HG03432 (cell line): ENCODE measurements around the gene HHAT.

Source experiments
- ATAC-seq: cut with Tn5 transposase; IDR thresholded peaks from one replicate; pipeline ENCODE4 v1.9.1; 2021; ENCODE audit warnings: mild to moderate bottlenecking, moderate library complexity; ENCODE audit not compliant: unreplicated experiment

Gene HHAT

GRCh38 chr1:210663730-210664573 lies 335.2 kb downstream of the HHAT start:
- no peak for ATAC-seq

- ATAC-seq = no peak
Measured at GRCh38 chr1:210669951-210670350, 341.2 kb downstream of the HHAT start.

GRCh38 chr1:210674151-210674550 lies 345.4 kb downstream of the HHAT start:
- ATAC-seq = no peak

DNA sequence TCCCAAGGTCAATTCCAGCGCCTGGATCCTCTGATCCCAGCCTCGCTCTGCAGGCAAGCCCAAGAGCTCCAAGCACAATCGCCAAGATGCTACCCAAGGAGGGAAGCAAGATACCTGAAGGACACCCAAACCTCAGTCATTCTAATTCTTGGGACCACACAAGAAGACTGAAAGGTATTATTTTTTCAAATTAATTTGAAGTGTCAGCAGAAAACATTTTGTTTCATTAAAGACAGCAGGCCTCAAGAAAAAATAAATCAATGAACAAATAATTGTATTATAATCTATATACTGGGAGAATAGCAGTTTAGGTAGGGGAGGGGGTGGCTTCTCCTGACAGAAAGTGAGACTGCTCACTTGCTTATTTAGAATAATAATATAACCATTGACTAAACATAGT lies 347.8 kb downstream of the HHAT start:
- no peak for ATAC-seq

GRCh38 chr1:210677533-210677932 lies 348.8 kb downstream of the HHAT start:
- ATAC-seq = peak; percentile 88

DNA sequence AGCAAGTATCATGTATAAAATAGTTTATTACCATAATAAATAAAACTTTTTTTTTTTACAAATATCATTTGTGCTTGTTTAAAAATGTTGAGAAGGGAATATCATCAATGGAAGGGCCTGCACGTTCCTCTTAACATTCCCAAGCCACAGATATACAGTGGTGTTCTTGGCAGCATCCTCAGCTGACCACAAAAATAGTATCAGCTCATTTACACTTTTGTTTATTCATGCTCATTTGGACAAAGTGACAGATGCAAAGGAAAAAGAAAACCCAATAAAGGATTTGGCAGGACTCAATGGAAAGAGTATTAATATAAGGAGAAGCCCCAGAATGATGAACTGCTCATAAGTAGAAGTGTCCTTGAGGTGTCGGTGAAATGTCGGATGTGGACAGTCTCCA lies 349.6 kb downstream of the HHAT start:
- no peak for ATAC-seq

DNA sequence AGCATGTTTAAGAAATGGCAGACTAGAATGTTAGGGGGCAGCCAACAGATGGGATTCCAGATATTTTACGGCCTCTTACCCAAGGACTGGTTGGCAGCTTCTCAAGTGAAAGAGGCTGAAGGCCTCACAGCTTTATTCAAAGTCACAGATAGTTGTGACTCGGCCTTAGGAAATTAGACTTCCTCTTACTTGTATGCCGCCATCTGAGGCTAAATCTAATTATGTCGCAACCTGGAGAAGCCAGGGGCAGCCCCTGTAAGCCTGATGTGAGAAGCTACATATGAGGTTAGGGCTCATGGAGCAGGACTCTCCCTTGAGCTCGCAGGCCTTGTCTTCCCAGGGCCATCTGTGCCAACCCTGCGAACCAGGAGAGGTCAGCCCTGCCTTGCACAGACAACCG lies 352.5 kb downstream of the HHAT start:
- ATAC-seq = no peak

DNA sequence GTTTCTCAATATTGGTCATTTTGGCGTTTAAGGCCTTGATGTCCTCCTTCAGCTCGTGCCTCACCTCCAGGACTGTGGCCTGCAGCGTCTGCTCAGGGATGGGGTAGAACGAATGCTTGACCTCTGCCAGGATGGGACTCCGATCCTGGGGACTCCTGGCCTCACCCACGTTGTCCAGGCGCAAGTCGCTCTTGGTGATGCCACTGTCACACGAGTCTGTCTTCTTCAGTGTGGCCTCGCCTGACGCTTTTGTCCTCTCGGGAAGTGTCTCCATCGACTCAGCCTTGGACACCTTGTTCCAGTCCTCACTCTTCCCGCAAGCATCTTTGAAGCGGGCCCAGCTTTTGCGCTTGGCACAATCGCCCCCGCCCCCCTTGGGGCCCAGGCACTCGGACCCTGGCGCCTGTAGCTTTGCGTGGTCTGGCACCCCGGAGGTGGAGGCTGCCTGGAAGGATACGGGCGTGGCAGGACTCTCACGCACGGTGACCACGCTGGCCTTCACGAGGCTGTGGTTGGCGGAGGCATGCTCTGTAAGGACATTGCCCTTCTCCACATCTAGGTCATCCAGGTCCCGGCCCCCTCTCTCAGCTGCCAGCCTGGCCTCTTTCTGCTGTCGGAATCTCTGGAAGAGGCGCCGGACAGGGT lies 354.8 kb downstream of the HHAT start:
- no peak for ATAC-seq

GRCh38 chr1:210684466-210685294 lies 356.0 kb downstream of the HHAT start:
- peak; percentile 93 for ATAC-seq

GRCh38 chr1:210685295-210685650 lies 356.6 kb downstream of the HHAT start:
- ATAC-seq = no peak

DNA sequence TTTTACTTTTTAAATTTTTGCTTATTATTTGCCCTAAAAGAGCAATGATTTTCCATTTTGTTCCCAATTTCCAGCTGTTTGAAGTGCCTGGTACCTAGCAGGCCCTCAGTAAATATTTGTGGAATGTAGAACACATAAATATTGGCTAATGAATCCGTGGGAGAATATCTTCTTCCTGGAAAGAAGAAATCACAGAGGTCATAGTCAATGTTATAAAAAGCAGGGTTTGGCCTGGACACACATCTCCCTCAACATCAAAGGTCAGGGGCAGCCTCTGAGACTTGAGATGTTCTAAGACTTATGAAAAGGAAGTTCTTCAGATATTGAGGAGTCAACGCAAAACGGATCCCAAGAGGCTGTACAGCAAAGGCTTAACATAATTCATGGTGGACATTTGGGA lies 358.1 kb downstream of the HHAT start:
- no peak for ATAC-seq

DNA sequence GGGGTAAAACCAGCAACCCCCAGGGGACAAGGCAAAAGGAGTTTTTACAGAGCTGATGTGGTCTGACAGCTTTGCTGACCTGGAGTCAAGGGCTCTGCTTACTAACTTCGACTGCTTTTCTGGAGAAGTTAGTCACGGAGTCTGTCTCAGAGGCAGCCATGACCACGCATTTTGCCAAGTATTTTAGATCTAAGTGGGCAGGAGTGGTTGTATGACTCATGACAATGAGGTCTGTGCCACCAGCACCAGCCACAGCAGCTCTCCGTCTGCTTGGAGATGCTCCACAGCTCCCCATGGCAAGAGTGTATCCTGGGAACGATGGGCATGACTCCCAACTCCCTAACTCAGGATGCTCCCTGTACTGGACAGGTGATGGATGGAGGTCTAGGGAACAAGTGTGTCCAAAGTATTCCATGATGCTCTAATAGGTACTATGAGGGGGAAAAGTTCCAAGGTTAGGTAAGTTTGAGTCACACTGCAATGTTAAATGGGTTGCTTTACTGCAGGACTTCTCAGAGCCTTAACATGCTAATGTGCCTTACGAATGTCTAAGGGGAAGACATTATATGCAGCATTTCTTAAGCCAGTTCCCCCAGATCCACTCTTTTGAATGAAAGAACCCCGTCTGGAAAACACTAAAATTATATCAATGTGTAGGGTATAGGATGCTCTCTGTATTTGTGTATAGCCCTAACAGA lies 359.0 kb downstream of the HHAT start:
- ATAC-seq = no peak

- no peak for ATAC-seq
Measured at GRCh38 chr1:210688512-210689234, 360.0 kb downstream of the HHAT start.

GRCh38 chr1:210689826-210690225 lies 361.1 kb downstream of the HHAT start:
- ATAC-seq = no peak

- ATAC-seq = no peak
Measured at GRCh38 chr1:210690236-210690635, 361.5 kb downstream of the HHAT start.

- ATAC-seq = no peak
Measured at GRCh38 chr1:210691039-210691610, 362.4 kb downstream of the HHAT start.

GRCh38 chr1:210692796-210693195 lies 364.1 kb downstream of the HHAT start:
- ATAC-seq = peak; percentile 31

DNA sequence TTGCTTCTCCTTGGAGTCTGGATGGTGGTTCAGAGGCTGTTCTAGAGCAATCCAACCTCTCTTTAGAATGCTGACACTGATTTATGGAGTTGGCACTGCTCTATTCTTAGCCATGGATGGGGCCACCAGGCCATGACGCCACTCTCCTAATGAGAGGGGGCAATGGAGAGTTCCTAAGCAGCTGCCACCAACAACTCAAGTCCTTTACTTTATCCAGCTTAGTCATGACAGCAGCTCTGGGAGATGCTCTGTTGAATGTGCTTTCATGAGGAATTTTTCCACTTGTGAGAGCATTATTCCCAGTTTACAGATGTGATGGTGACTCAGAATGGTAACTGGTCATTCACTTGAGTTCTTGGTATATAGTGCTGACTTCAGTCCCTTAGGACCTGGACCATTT lies 366.3 kb downstream of the HHAT start:
- ATAC-seq = no peak

DNA sequence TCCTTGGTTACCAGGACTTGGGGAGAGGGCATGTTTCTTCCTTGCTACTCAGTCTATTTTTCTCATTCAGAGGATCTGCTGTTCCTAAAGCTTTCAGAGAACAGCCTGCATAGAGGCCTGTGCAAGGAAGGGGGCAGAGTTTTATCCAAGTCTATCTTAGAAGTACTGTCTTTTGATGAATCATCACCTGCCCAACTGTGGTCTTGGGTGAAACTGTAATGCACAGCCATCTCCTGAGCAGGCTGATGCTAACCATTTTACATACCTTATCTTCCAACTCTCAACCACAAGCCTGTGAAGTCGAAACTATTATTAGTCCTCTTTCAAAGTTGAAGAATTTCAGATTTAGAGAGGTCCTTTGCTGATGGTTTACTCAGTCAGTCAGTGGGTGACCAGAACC lies 368.0 kb downstream of the HHAT start:
- ATAC-seq = peak; percentile 98

GRCh38 chr1:210697185-210697584 lies 368.5 kb downstream of the HHAT start:
- ATAC-seq = peak; percentile 1
